Stromal cell of bone marrow (primary cell): Measurements from ENCODE around the gene TIRAP.
A peak's percentile ranks its signal among the peaks of the same experiment; 100 is the strongest.
"Not testable (repeated sequence)": the region's sequence is repeated elsewhere in the genome, so short reads cannot be mapped to it uniquely, and the experiment has no call there.

Experiments
- DNase-seq: peaks from one replicate; pipeline ENCODE4 v3.0.0-alpha.2; 2012; ENCODE audit warnings: low read depth

The TIRAP gene, protein sequence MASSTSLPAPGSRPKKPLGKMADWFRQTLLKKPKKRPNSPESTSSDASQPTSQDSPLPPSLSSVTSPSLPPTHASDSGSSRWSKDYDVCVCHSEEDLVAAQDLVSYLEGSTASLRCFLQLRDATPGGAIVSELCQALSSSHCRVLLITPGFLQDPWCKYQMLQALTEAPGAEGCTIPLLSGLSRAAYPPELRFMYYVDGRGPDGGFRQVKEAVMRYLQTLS

GRCh38 chr11:126282736-126283591 is at the start of gene TIRAP:
Gene TIRAP, plus strand, starts transcription at chr11:126283093. Its CDS starts 7,802 bp downstream, at chr11:126290895.
- no peak for DNase-seq

GRCh38 chr11:126233391-126233790 is 49.5 kb upstream of the TIRAP start:
- DNase-seq = no peak

DNA sequence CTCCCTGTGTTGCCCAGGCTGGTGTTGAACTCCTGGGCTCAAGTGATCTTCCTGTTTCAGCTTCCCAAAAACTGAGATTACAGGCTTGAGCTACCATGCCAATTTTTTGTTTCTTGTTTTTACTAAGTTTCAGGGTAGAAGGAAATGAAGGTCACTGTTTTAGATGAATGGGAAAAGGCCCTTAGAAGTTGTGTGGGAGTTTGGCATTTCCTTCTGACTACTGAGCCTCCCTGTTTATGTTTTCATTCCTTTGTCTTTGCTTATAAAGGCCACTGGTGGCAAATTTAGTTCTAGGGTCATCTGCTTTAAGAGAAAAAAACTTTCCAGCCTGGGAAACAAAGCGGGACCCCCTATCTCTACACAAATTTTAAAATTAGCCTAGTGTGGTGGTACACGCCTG is 36.3 kb upstream of the TIRAP start:
- DNase-seq = no peak

- no peak for DNase-seq
These were observed 29.6 kb upstream of the TIRAP start for GRCh38 chr11:126253265-126253664.

GRCh38 chr11:126254819-126255218 is 28.1 kb upstream of the TIRAP start:
- DNase-seq = no peak

DNA sequence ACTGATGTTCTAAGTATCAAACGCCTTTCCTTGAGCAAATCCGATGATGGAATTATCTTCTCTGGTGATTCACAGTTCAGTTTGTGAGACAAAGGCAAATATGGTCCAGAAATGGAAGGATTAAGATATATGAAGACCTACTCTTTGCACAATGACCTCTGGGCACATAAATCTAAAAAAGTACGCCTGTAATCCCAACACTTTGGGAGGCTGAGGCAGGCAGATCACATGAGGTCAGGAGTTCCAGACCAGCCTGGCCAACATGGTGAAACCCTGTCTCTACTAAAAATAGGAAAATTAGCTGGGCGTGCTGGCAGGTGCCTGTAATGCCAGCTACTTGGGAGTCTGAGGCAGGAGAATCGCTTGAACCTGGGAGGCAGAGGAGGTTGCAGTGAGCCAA is 27.4 kb upstream of the TIRAP start:
- not testable (repeated sequence) for DNase-seq

GRCh38 chr11:126256216-126256615 is 26.7 kb upstream of the TIRAP start:
- DNase-seq = no peak

- DNase-seq = no peak
These were observed 25.7 kb upstream of the TIRAP start for GRCh38 chr11:126257144-126257543.

DNA sequence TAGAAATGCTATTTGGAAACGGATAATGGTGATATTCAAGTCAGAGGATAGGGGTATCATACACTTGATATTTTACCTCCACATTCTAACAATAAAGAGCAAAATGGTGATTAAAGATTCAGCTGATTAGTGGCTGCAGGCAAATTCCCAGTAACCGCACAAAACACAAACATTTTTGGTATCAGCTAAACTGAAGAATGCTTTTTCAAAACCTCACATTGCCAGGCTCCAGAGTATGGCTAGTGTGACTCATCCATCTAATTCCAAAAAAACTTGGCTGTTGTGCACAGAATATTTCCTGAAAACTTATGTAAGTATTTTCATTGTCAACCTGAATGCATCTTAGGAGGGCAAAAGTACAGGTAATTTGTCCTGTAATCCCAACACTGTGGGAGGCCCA is 25.1 kb upstream of the TIRAP start:
- DNase-seq = no peak

GRCh38 chr11:126262216-126262615 is 20.7 kb upstream of the TIRAP start:
- DNase-seq = no peak

DNA sequence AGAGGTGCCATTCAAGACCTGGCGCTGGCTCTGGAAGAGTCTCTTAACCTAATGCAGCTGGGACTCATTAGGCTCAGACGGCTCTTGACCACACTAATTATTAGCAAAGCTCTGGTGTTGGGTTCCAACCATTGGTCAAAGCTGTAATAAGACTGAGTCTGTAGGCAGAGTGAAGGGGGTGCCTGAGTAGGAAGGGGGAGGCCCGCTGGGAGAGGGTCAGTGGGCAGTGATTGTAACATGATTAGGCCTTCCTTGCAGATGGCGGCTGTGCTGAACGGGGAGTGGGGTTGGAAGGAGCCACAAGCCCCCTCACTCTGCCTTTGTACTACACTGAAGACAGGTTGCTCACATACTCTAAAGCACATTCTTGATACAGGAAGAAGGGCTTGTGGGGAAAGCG is 19.4 kb upstream of the TIRAP start:
- no peak for DNase-seq

- DNase-seq = no peak
These were observed 17.1 kb upstream of the TIRAP start for GRCh38 chr11:126265811-126266210.

GRCh38 chr11:126267650-126268049 is 15.2 kb upstream of the TIRAP start:
- DNase-seq = no peak

- no peak for DNase-seq
These were observed 14.6 kb upstream of the TIRAP start for GRCh38 chr11:126268361-126268707.

- peak; percentile 97 for DNase-seq
These were observed 13.9 kb upstream of the TIRAP start, which contains the start of the genes FOXRED1 and SRPRA for GRCh38 chr11:126268708-126269579. Gene FOXRED1, plus strand, starts transcription at chr11:126269154. Its CDS starts 53 bp downstream, at chr11:126269207. Gene SRPRA, minus strand, starts transcription at chr11:126268895. Its CDS starts 91 bp downstream, at chr11:126268804.

DNA sequence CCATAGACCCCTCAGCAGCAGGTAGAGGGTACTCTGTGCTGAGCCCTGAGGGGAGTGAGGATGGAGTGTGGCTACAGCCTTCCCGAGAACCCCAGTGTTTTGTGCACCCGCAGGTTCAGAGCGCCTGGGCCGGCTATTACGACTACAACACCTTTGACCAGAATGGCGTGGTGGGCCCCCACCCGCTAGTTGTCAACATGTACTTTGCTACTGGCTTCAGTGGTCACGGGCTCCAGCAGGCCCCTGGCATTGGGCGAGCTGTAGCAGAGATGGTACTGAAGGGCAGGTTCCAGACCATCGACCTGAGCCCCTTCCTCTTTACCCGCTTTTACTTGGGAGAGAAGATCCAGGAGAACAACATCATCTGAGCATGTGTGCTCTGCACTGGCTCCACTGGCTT is 5.6 kb upstream of the TIRAP start:
- no peak for DNase-seq

- DNase-seq = no peak
These were observed 5.1 kb upstream of the TIRAP start for GRCh38 chr11:126277780-126278179.

- DNase-seq = no peak
These were observed 3.7 kb upstream of the TIRAP start for GRCh38 chr11:126279191-126279590.

- no peak for DNase-seq
These were observed 2.3 kb upstream of the TIRAP start for GRCh38 chr11:126280595-126280994.

- DNase-seq = no peak
These were observed 1.6 kb upstream of the TIRAP start for GRCh38 chr11:126281245-126281644.

- no peak for DNase-seq
These were observed 1.2 kb upstream of the TIRAP start for GRCh38 chr11:126281666-126282175.

DNA sequence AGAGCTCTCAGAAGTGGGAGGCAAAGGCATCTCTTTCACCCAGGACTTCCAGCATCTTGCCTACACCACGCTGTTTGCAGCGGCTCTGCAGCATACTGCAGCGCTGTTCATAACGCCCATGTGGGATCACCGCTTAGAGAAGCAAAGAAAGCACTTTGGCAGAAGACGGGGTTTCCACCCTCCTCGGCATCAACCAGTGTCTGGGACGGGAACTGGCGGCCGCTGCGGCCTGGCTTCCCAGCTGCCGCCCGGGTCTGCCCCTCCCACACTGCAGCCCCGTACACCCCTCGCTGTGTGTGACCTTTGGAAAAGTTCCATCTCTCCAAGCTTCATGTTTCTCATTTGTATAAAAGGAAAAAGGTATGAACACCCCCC is 545 bp upstream of the TIRAP start:
- DNase-seq = no peak
